HG02870 (cell line): ENCODE results near the gene RALGPS2.
"Not testable (repeated sequence)": the region's sequence is repeated elsewhere in the genome, so short reads cannot be mapped to it uniquely, and the experiment has no call there.

Experiments
- ATAC-seq: cut with Tn5 transposase; IDR thresholded peaks from one replicate; pipeline ENCODE4 v1.9.1; 2021; ENCODE audit warnings: mild to moderate bottlenecking, moderate library complexity; ENCODE audit not compliant: unreplicated experiment

Gene RALGPS2

DNA sequence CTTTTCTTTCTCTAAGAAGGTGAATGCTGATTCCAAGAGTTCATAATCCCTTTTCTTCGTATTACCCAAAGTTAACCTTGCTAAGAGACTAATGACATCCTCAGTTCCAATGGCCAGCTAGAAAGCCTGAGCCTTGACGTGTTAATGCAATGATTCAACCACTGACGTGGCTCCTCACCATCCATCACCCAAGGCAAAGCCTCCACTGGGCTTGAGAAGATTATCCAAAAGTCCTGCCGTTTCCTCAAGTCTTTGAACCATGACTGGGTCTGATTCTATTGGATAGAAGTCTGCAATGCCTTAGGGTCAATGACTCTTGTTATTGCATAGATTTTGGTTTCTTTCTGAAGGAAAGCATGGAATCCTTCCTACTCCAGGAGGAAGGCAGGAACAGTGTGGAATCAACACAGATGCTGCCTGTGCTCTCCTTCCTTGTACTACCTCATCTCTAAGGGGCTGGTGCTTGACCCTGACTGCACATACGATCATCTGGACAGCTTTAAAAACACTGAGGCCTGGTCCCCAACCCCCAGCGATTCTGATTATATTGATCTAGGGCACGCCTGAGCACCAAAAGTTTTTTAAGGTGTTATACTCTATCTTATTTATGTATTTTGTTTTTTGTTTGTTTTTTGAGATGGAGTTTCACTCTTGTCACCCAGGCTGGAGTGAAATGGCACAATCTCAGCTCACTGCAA is 215.2 kb downstream of the RALGPS2 start:
- no peak for ATAC-seq

DNA sequence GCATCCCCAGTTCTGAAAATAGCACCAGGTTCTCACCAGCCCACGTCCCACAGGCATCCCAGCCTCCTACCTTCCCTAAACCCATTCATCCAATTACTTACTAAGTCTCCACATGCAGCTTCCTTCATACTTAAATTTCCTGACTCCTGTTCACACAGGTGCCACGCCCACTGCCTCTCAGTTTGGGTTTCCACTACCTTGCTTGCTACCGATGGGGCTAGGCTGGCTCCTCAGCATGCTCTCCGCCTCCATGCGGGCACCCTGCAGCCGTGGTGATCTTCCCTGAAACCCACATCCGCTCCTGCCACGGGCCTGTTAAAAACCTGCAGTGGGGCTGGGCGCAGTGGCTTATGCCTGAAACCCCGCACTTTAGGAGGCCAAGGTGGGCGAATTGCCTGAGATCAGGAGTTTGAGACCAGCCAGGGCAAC is 216.2 kb downstream of the RALGPS2 start:
- ATAC-seq = no peak

DNA sequence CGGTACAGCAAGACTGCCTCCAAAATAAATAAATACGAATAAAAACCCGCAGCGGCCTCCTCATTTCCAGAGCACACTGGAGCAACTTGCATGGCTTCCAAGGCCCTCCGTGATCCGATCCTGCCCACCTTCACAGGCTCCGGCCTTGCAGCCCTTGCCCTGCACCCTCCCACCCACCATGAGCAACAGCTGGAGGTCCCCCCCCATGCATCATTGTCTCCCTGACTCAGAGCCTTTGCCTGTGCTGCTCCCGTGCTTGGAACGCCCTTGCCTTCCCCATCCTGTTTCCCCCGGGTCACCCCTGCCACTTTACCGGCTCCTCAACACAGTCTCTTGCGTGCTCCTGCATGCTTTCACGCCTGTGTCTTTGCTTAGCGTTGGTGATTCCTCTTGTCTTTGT is 216.8 kb downstream of the RALGPS2 start:
- ATAC-seq = no peak

DNA sequence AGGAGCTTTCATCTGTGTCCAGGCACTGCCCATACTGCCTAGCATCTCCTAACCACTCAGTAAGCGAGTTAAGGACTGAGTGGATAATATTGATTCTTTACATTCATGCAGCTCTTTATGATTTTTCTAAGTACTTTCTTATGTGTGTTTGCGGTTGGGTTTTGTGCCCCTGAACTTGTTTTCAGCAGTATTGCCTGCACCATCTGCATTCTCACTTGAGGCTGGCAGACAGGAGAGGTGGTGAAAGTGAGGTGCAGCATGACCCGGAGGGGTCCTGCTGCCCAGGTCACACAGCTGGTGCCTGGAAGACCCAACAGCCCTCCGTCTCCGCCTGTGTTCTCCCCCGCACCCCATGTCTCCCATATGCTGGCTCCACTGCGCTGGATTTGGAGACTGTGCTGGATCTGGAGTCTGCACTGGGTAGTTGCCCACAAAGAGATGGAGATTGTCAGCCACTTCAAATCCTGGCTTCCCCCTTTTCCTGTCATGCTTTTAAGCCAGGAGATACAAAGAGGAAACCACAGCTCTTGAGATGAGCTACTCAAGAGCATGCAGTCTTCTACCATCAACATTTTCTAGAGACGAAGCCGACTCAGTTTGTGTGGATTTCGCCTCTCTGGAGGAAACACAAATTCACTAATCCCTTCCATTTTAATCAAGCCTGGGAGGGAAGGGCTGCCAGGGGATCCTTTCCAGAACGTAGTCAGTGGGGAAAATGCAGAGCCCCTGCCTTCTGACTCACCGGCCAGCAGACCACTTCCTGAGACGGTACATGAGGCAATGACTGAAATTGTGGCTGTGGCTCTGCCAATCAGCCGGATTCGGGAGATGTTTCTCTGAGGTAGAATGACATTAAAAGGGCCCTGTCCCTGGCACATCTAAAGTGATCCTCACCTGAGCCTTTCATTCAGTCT is 217.5 kb downstream of the RALGPS2 start:
- no peak for ATAC-seq

DNA sequence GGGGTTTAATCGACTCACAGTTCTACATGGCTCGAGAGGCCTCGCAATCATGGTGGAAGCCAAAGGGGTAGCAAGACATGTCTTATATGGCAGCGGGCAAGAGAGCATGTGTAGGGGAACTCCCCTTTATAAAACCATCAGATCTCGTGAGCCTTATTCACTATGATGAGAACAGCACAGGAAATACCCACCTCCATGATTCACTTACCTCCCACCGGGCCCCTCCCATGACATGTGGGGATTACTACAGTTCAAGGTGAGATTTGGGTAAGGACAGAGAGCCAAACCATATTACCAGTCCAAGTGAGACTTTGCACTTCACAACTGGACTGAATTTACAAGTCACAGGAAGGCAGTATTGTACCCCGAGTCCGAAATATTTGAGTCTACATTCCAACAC is 219.7 kb downstream of the RALGPS2 start:
- no peak for ATAC-seq

DNA sequence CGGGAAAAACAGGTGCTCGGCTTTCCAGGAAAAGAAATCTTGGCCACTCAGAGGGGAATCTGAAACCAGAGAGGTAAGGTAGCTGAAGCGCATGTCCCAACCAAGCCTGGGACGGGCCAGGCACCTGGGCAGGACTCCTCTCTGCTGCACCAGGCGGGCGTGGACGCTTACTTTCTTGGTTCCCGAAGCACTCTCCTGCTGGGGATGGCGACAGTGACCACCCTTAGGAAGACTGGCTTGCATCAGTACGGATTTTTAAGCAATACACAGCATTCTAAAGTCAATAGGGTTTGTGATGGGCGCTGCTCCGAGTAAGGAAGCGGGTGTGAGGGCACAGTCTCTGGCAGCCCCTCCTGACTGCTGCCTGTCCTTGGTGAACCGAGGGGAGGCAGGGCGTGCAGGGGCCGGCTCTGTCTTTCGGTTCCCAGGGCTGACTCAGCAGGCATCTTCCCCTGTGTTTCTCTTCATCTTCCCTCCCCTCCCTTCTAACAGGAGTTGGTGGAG is 220.8 kb downstream of the RALGPS2 start:
- ATAC-seq = no peak

DNA sequence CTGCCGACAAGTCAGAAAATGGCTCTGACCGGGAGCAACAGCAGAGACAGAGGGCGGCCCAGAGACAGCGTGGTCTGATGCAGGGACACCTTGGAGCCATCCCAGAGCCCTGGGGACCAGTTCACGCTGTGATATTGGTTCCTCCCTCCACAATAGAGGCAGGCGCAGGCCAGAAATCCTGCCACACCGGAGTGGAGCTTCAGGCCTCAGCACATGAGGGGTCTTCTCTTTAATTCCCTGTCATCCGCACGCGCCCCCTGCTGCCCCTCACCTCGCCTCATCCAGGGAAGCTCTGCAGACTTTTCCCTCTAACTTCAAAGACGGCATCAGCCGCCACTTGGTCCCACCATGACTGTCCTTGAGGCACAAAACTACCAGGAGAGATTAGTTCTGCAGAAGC is 221.4 kb downstream of the RALGPS2 start:
- ATAC-seq = no peak

DNA sequence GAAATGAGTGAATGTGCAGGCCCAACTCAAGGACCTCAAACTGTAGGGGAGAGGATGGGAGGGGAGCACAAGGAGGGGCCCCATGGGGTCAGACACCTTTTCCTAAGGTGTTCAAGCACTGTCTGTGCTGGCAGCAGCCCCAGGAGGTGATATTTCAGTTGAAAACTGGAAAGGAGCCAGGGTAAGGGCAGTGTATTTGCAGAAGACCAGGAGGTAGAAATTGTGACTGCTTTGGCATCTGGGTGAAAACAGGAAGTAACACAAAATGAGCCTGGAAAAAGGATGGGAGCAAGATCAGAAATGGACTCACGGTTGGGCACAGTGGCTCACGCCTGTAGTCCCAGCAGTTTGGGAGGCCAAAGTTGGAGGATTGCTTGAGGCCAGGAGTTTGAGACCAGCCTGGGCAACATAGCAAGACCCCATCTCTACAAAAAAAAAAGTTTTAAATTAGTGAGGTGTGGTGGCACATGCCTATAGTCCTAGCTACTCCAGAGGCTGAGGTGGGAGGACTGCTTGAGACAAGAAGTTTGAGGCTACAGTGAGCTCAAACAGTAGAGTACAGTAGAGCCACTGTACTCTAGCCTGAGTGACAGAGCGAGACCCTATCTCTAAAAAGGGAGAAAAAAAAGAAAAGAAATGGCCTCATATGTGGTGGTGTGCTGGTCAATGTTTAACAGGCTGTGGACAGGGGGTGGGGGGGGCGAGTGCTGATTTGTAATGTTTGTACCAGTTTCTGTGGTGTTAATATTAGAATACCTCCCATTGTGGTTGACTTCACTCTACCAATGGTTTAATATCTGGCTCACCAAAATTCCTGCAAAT is 222.0 kb downstream of the RALGPS2 start:
- ATAC-seq = no peak

DNA sequence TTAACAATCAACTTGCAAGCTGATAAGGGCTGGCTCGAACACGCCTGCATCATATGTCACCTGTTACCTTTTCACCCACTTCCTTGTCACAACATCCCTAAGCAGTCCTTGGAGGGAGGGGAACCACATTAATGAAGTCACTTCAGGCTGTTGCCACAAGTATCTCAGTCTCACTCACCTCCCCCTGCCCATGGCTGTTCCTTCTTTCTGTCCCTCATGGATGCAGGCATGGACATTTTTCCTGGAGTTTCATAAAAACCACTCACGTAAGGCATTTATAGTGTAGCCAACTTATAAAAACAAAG is 222.6 kb downstream of the RALGPS2 start:
- no peak for ATAC-seq

DNA sequence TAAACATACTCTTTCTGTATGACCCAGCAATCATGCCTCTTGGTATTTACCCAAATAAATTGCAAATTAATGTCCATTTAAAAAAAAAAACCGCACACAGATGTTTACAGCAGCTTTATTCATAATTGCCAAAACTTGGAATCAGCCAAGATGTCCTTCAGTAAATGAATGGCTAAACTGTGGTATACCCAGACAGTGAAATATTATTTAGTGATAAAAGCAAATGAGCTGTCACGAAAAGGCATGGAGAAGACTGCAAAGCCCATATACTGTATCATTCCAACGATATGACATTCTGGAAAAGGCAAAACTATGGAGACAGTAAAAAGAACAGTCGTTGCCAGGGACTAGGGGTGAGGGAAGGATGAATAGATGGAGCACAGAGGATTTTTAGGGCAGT is 223.6 kb downstream of the RALGPS2 start:
- ATAC-seq = no peak

DNA sequence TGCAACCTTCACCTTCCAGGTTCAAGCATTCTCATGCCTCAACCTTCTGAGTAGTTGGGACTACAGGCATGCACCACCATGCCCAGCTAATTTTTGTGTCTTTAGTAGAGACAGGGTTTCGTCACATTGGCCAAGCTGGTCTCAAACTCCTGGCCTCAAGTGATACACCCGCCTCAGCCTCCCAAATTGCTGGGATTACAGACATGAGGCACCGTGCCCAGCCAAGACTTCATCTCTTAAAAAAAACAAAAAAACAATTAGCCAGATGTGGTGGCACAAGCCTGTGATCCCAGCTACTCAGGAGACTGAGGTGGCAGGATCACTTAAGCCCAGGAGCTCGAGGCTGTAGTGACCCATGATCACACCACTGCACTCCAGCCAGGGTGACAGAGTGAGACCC is 224.8 kb downstream of the RALGPS2 start:
- ATAC-seq = not testable (repeated sequence)

DNA sequence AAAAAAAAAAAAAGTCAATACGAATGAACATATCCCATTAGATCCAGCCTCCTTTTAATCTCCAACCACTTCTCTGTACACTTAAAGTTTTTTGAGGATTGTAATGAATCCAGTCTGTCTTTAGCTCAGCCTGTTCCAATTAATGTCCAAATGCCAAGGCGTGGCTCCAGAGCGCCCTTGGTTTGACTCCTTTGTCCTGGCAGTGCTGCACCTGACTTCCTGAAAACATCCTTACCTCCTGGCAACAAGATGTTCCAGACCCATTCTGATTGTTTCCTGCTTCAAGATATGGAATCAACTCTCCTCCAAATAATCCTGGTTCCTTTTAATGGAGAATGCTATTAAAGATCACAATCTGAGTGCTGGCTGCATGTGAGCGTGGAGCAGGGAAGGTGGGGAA is 226.6 kb downstream of the RALGPS2 start:
- no peak for ATAC-seq

DNA sequence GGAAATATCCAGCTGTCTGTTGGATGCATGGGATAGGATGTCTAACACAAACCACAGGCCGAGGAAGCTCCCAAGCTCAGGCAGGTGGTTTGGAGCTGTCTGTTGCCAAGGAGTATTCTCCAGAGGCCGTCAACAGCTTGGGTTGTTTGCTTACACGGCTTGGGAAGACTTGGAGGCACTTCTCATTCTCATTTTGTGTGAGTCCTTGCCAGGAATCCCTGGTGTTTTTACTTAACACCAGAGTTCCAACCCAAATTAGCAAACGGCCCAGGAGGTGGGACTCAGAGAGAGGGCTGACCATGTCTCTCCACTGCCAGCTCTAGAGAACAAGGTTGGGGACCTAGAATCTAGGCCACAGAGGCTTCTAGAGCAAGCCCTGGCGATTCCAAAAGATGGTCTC is 228.0 kb downstream of the RALGPS2 start:
- ATAC-seq = no peak

DNA sequence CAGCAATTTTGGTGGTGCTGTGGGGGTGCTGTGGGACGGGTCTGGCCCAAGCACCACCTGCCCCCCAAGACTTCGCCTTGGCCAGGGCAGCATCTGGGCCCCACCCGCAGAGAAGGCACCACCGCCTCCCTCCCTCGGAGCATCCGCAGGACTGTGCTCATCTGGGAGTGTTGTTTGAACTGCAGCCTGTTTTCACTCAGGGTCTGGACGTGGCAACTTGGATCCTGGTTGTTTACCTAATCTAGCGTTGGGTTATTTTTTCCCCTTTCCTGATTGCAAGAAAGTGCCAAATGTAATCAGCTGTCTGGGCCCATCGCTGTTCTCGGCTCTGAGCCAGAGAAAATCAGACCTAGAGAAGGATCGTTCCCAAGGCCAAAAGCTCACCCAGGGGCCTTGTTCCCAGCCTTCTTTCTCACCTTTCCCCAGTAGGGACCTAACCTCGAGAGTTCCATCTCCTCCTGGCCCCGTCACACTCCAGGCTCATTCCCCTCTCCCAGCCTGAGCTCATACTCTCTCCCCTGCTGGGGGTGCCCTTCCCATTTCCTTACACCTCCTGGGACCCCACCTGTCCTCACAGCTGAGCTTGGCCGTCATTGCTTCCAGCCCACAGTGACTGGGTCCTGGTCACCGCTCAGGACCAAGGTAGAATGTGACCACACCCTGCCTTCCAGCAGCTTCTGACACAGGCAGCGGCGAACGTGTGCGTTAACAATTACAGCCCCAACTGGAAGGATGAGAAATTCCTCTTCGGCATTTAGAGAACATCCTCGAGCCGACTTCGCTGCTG is 228.7 kb downstream of the RALGPS2 start:
- ATAC-seq = no peak

DNA sequence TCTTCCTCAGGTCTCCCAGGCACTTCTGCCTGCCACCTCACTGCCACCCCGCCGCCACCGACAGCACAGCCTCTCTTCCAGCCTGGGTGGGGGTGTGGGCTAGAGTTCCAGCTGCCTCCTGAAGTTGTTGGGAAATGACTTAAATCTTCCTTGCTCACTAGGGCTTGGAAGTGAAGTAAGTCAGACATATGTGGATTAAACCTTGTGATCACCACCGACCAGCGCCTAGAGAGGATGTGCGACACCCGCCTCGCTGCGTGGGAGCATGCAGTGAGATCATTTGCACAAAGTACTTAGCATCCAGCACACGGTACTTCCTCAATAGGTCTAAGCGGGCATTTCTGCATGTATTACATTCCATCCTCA is 229.3 kb downstream of the RALGPS2 start:
- no peak for ATAC-seq

DNA sequence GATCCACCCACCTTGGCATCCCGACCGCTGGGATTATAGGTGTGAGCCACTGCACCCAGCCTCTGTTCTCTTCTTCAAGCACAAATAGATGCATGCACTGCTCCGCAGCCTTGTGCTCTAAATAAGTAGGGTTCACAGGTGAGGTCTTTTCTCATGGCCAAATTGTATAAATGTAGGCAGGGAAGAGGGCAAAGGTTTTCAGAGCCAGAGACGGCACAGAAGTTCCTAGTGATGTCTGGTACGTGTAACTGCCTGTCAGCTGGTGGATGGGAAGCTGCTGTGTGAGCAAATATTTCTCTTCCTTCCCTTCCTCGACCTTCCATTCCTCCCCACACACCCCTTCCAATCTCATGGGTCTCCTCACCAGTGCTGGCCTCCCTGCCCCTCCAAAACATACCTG is 229.9 kb downstream of the RALGPS2 start:
- no peak for ATAC-seq

DNA sequence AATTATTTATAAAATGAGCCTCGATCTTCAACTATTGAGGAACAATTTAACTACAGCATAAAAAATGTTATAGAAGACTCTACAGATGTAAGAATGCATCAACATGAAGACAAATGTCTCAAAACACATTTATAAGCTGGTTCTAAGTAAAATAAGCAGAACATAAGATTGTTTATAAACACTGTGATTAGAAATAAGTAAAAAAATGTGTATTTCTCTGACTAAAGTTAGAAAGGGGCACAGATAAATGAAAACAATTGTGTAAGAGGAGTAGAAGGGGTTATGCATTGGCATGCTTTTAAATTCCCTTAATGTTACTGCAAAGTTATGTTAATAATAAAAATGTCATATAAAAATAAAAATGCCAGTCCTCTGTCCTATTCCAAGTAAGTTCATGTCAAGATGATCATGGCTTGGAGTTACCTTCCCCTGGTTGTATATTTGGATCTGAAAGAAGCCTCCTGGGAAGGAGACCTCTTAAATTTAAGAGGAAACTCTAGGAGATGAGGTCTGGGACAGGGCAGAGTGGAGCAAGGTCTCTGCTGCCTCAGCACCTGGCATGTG is 230.4 kb downstream of the RALGPS2 start:
- ATAC-seq = no peak

DNA sequence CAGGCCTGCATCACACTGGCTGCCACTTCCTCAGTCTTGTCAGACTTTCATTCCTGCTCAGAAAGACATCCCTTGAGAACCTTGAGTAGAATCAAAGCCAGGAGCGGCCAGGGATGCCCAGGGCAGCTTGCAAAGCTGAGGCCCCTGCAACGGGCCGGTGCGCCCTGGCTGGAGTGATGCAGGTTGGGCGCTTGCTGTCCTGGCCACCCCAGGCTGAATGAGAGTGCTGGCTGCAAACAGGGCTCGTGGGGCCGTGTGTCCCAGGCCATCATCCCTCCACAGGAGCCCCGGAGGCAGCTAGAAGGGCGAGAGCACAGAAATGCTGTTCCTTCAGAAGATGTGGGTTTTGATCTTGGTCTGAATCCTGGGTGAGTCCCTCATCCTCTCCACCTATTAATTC is 233.4 kb downstream of the RALGPS2 start:
- no peak for ATAC-seq

DNA sequence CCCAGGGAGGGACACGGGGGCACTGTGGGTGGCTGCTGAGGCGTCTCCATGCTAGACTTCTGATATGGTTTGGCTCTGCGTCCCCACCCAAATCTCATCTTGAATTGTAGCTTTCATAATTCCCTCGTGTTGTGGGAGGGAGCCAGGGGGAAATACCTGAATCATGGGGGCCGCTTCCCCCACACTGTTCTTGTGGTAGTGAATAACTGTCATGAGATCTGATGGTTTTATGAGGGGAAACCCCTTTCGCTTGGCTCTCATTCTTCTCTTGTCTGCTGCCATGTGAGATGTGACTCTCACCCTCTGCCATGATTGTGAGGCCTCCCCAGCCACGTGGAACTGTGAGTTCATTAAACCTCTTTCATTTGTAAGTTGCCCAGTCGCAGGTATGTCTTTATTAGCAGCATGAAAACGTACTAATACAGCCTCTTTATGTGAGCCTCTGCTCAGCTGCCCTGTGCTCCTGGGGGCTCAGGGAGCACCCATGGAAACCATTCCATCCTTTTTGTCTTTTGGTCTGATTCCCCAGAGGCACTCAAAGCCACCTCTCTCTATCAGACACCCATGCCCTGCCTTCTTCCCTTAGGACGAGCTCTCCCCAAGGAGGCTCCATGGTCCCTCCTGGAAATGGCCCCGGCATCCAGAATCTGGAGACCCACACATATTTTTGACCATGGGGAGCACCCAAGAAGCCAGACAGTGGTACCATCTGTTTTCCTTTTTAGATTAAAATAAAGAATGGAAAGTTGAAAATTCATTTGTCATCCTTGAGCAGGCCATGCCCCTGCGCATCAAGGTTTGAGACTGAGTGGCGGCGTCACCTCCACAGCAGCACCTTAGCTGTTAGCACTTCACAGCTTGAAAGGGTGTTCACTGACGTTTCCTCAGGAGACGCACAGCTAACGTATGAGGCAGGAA is 234.8 kb downstream of the RALGPS2 start:
- ATAC-seq = no peak
